HEK293T (cell line): ENCODE data around the gene OR4D6.

Experiments
- BHLHE40 ChIP-seq: fragments of 450-650 bp; IDR thresholded peaks from 2 replicates; pipeline ENCODE4 v1.6.1; 2016; ENCODE audit warnings: mild to moderate bottlenecking, moderate library complexity, borderline replicate concordance
- FOXA1 ChIP-seq: fragments of 450-650 bp; IDR thresholded peaks from 2 replicates; pipeline ENCODE4 v1.6.1; 2016; ENCODE audit warnings: mild to moderate bottlenecking
- HDGF ChIP-seq: fragments of 450-650 bp; IDR thresholded peaks from 2 replicates; pipeline ENCODE4 v1.6.1; 2017; ENCODE audit warnings: antibody characterized with exemption, borderline replicate concordance

- TF ChIP-seq FOXA1, result no peak
- TF ChIP-seq BHLHE40, result no peak
- TF ChIP-seq HDGF, result no peak
These were observed 30.2 kb upstream of the OR4D6 start, which contains the start of gene OR5A2 for GRCh38 chr11:59426361-59427067.
